ENCODE data around the gene NSRP1.

DNA sequence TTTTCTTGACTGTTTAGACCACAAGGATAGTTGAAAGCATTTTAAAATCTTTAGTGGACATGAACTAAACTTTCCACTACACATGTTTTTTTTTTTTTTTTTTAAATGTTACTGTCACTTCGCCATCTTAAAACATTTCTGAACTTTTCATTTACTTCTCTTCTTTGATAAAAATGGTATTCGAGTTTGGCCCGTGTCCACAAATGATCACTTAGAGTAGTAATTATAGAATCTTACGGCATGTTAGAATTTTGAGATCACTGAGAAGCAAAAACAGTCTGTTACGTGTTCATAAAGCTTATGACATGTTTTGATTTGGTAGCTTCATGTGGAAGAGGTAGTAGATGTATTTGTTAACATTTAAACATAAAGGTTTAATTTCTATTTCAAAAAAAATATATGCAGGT, 1.1 kb downstream of the NSRP1 start:
- no peak for TF ChIP-seq POLR2A (IDR thresholded peaks at IDR 0.05)
- TF ChIP-seq, protein P1, sequence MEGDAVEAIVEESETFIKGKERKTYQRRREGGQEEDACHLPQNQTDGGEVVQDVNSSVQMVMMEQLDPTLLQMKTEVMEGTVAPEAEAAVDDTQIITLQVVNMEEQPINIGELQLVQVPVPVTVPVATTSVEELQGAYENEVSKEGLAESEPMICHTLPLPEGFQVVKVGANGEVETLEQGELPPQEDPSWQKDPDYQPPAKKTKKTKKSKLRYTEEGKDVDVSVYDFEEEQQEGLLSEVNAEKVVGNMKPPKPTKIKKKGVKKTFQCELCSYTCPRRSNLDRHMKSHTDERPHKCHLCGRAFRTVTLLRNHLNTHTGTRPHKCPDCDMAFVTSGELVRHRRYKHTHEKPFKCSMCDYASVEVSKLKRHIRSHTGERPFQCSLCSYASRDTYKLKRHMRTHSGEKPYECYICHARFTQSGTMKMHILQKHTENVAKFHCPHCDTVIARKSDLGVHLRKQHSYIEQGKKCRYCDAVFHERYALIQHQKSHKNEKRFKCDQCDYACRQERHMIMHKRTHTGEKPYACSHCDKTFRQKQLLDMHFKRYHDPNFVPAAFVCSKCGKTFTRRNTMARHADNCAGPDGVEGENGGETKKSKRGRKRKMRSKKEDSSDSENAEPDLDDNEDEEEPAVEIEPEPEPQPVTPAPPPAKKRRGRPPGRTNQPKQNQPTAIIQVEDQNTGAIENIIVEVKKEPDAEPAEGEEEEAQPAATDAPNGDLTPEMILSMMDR (IDR thresholded peaks at IDR 0.05): no peak
- no peak for TF ChIP-seq EP300 (IDR thresholded peaks at IDR 0.05)
- no peak for TF ChIP-seq POLR2AphosphoS5 (IDR thresholded peaks at IDR 0.05)
